Endothelial cell of umbilical vein (primary cell): Measurements from ENCODE around the gene FSTL4. TPM values are rescaled to one million over a fixed set of nuclear protein-coding genes. Genes with fewer than 3 reads are reported as not detected.

Experiments used
- BruUV-seq: library from RNA; stranded (reverse); fragments of 400-500 nt; replicated peaks from 2 replicates; lab custom pipeline; 2021; lab: Mats Ljungman, UMichigan
- CTCF ChIA-PET: fragments of 300-600, 350-600 bp; sonication (Branson Sonifier 250); formaldehyde crosslinking; loops from one replicate; lab custom pipeline; 2021; ENCODE audit warnings: antibody characterized with exemption, inconsistent platforms; lab: Charles Lee
- POLR2A ChIA-PET: fragments of 300-600, 350-600 bp; sonication (Branson Sonifier 250); formaldehyde crosslinking; loops from one replicate; lab custom pipeline; 2021; ENCODE audit warnings: antibody characterized with exemption, inconsistent platforms; lab: Charles Lee
- DNase-seq: peaks from one replicate; pipeline ENCODE4 v3.0.0-alpha.2; 2011; ENCODE audit warnings: low read depth, low spot score
- FAIRE-seq: peaks from 2 replicates; lab custom pipeline; 2011; peaks lifted over from hg19 to GRCh38; lab: Jason Lieb, UNC
- H2AFZ ChIP-seq: 2 replicates; pipeline ENCODE4 v1.6.0; 2012; ENCODE audit warnings: low read depth, low read length, control low read depth, inconsistent platforms
- H3K27ac ChIP-seq: 2 replicates; pipeline ENCODE4 v1.5.1; 2011; ENCODE audit warnings: low read depth, mild to moderate bottlenecking, control low read depth, low read length, moderate library complexity; ENCODE audit not compliant: insufficient read depth
- H3K27me3 ChIP-seq, 2 experiments: 2 replicates each; pipeline versions ENCODE4 v1.6.0 to v1.6.1; 2011; ENCODE audit warnings: low read length in 2 of 2, mixed read lengths in 1 of 2; ENCODE audit not compliant: control insufficient read depth in 2 of 2, insufficient read depth in 2 of 2
- H3K36me3 ChIP-seq, 2 experiments: 2 replicates in 1 of 2; 3 replicates in 1 of 2; pipeline ENCODE4 v1.5.1; 2011; ENCODE audit warnings: low read length in 2 of 2, mild to moderate bottlenecking in 1 of 2, moderate library complexity in 1 of 2; ENCODE audit not compliant: control insufficient read depth in 2 of 2, insufficient read depth in 2 of 2; ENCODE audit errors: extremely low read depth in 1 of 2
- H3K4me1 ChIP-seq: 3 replicates; pipeline ENCODE4 v1.5.1; 2011; ENCODE audit warnings: mild to moderate bottlenecking, low read length; ENCODE audit not compliant: control insufficient read depth, insufficient read depth; ENCODE audit errors: extremely low read depth
- H3K4me2 ChIP-seq: 2 replicates; pipeline ENCODE4 v1.6.1; 2011; ENCODE audit warnings: low read length, control low read depth, mixed read lengths; ENCODE audit not compliant: insufficient read depth
- H3K4me3 ChIP-seq, 3 experiments: fragments of 200-600 bp in 1 of 3; sonication (generic), shearing (Covaris generic) in 1 of 3; replicated peaks in 1 of 3; 2 replicates each; pipeline ENCODE4 v1.5.1; 2011 to 2016; ENCODE audit warnings: control low read depth in 3 of 3, low read length in 3 of 3, mild to moderate bottlenecking in 2 of 3, inconsistent platforms in 1 of 3, low read depth in 1 of 3, moderate library complexity in 1 of 3; ENCODE audit not compliant: insufficient read depth in 1 of 3
- H3K79me2 ChIP-seq: 2 replicates; pipeline ENCODE4 v1.6.0; 2012; ENCODE audit warnings: low read length, inconsistent platforms; ENCODE audit not compliant: control insufficient read depth, insufficient read depth
- H3K9ac ChIP-seq: replicated peaks from 2 replicates; pipeline ENCODE3; 2011; ENCODE audit warnings: low read length, control low read depth; ENCODE audit not compliant: insufficient read depth; ENCODE audit errors: extremely low read depth
- H3K9me1 ChIP-seq: replicated peaks from 3 replicates; pipeline ENCODE4 v1.6.0; 2011; ENCODE audit warnings: mild to moderate bottlenecking, low read length; ENCODE audit not compliant: control insufficient read depth, insufficient read depth; ENCODE audit errors: extremely low read depth
- H3K9me3 ChIP-seq: replicated peaks from 2 replicates; pipeline ENCODE4 v1.5.1; 2012; ENCODE audit warnings: low read length, inconsistent platforms; ENCODE audit not compliant: control insufficient read depth, insufficient read depth
- H4K20me1 ChIP-seq: replicated peaks from 2 replicates; pipeline ENCODE3; 2011; ENCODE audit warnings: mild to moderate bottlenecking, low read length; ENCODE audit not compliant: control insufficient read depth, insufficient read depth; ENCODE audit errors: extremely low read depth
- EZH2 ChIP-seq: IDR thresholded peaks from 2 replicates; pipeline ENCODE4 v1.6.1; 2012; ENCODE audit warnings: borderline replicate concordance, low read depth, mild to moderate bottlenecking, moderate library complexity, low read length, inconsistent platforms; ENCODE audit not compliant: severe bottlenecking
- FOS ChIP-seq: IDR thresholded peaks from 2 replicates; pipeline ENCODE4 v1.6.1; 2011; ENCODE audit warnings: mild to moderate bottlenecking, low read length, moderate library complexity, borderline replicate concordance; ENCODE audit not compliant: insufficient read depth
- GATA2 ChIP-seq: IDR thresholded peaks from 2 replicates; pipeline ENCODE4 v1.7.0; 2011; ENCODE audit warnings: low read depth, mild to moderate bottlenecking, moderate library complexity, mixed read lengths, low read length; ENCODE audit not compliant: insufficient read length, insufficient read depth
- JUN ChIP-seq: IDR thresholded peaks from 2 replicates; pipeline ENCODE4 v1.6.1; 2011; ENCODE audit warnings: borderline replicate concordance, low read depth; ENCODE audit not compliant: insufficient read length, insufficient read depth
- MYC ChIP-seq: IDR thresholded peaks from one replicate; pipeline ENCODE4 v1.6.1; 2011; ENCODE audit warnings: mild to moderate bottlenecking, low read depth, low read length
- POLR2A ChIP-seq: IDR thresholded peaks from 2 replicates; pipeline ENCODE4 v1.6.1; 2012; ENCODE audit warnings: low read depth, mild to moderate bottlenecking, control low read depth, low read length
- POLR2AphosphoS5 ChIP-seq: IDR thresholded peaks from 2 replicates; pipeline ENCODE4 v1.6.1; 2012; ENCODE audit warnings: low read depth, mild to moderate bottlenecking, control low read depth, low read length, moderate library complexity; ENCODE audit not compliant: insufficient read depth
- dilution Hi-C: fragments of 300-500 bp; cut with MboI; formaldehyde crosslinking; loops from one replicate; pipeline ENCODE4 v1.15.0; 2019; ENCODE audit warnings: low sequenced_read_pairs; ENCODE audit not compliant: extremely low pct_ligation_motif_present
- intact Hi-C: fragments of 100-400 bp; cut with micrococcal nuclease; formaldehyde crosslinking; loops from one replicate; pipeline ENCODE4 v1.10.0; 2022
- polyA plus RNA-seq, 4 experiments: library from polyadenylated mRNA; depleted of rRNA in 3 of 4; stranded (reverse) in 3 of 4; unstranded in 1 of 4; fragments of >200 nt; gene quantifications; 2 replicates each; pipeline versions ENCODE4 v1.2.1 to v1.2.3, GENCODE V29; 2011 to 2012; ENCODE audit warnings: missing spikeins in 1 of 4
- total RNA-seq: library from RNA; stranded (reverse); gene quantifications from 2 replicates; pipeline ENCODE4 v1.2.3, GENCODE V29; 2021
- TF ChIP-seq, protein P1 (sequence below), 2 donors: IDR thresholded peaks; 1 replicate in 1 of 2; 2 replicates in 1 of 2; pipeline ENCODE4 v1.5.1; 2011; ENCODE audit warnings: low read length in 2 of 2, mild to moderate bottlenecking in 2 of 2, moderate library complexity in 2 of 2, control low read depth in 1 of 2, inconsistent platforms in 1 of 2, low read depth in 1 of 2; ENCODE audit not compliant: insufficient read depth in 1 of 2; ENCODE audit errors: extremely low read depth in 1 of 2
- TF ChIP-seq, protein P2 (sequence below): IDR thresholded peaks from 2 replicates; pipeline ENCODE4 v1.6.1; 2011; ENCODE audit not compliant: insufficient read depth, insufficient read length

Gene FSTL4
- total and polyA plus RNA-seq, 2 donors (not counting 3 experiments of a cell fraction or from before 2014, with no cell fraction given), result 0.18 TPM; not detected in 1

DNA sequence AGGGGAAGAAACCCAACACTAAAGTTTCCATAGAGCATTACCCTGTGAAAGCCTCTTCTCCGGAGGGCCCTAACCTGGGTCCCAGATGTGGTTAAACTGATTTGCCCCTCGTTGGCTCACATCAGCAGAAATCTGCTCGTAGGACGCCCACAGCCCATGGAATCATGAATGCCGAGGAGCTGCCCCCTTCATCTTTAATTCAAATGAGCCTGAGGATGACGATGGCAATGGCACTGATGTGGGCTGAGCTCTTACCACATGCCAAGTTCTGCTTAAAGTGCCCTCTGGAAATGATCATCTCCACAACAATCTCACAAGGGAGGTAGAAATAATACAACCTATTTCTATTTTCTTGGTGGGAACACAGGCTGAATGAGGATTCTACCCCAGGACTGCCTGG lies 183.3 kb downstream of the FSTL4 start:
- H3K36me3 ChIP-seq, result no peaks in the 10 kb centered on the region
- ChIA-PET CTCF (no interaction called here), POLR2A (no interaction called here)
- intact Hi-C loops, result no loop called here
- FAIRE-seq (no peak), DNase-seq (no peak)
- H2AFZ ChIP-seq, result no peak overlapping the region
- peaks cover 10 to 12% of the 10 kb centered on the region in 2 experiments for H3K27me3 ChIP-seq
- H3K4me3 ChIP-seq, result no peak overlapping the region
- H3K9ac ChIP-seq, result no peak overlapping the region
- BruUV-seq, result no TSS peak
- no peak overlapping the region for H3K4me2 ChIP-seq
- no peak overlapping the region for H3K27ac ChIP-seq
- no peaks in the 10 kb centered on the region for H3K9me1 ChIP-seq
- dilution Hi-C loops, result no loop called here
- no peaks in the 10 kb centered on the region for H4K20me1 ChIP-seq
- no peaks in the 10 kb centered on the region for H3K79me2 ChIP-seq
- H3K9me3 ChIP-seq, result no peaks in the 10 kb centered on the region
- H3K4me1 ChIP-seq, result no peaks in the 10 kb centered on the region
- no peak for TF ChIP-seq POLR2AphosphoS5
- no peak for TF ChIP-seq GATA2
- TF ChIP-seq EZH2, result no peak
- no peak for TF ChIP-seq FOS
- TF ChIP-seq, protein P1, sequence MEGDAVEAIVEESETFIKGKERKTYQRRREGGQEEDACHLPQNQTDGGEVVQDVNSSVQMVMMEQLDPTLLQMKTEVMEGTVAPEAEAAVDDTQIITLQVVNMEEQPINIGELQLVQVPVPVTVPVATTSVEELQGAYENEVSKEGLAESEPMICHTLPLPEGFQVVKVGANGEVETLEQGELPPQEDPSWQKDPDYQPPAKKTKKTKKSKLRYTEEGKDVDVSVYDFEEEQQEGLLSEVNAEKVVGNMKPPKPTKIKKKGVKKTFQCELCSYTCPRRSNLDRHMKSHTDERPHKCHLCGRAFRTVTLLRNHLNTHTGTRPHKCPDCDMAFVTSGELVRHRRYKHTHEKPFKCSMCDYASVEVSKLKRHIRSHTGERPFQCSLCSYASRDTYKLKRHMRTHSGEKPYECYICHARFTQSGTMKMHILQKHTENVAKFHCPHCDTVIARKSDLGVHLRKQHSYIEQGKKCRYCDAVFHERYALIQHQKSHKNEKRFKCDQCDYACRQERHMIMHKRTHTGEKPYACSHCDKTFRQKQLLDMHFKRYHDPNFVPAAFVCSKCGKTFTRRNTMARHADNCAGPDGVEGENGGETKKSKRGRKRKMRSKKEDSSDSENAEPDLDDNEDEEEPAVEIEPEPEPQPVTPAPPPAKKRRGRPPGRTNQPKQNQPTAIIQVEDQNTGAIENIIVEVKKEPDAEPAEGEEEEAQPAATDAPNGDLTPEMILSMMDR (IDR thresholded peaks at IDR 0.05; ENCODE audit: extremely low read depth in 1 of 2, insufficient read depth in 1 of 2, low read depth in 1 of 2, low read length in 2 of 2), result no peak
- TF ChIP-seq, protein P2, sequence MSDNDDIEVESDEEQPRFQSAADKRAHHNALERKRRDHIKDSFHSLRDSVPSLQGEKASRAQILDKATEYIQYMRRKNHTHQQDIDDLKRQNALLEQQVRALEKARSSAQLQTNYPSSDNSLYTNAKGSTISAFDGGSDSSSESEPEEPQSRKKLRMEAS, result no peak
- TF ChIP-seq POLR2A, result no peak
- no peak for TF ChIP-seq MYC
- no peak for TF ChIP-seq JUN
